ENCODE data around the gene OAS3. TPM values are rescaled to one million over a fixed set of nuclear protein-coding genes. Genes with fewer than 3 reads are reported as not detected.
"Not testable (repeated sequence)": the region's sequence is repeated elsewhere in the genome, so short reads cannot be mapped to it uniquely, and the experiment has no call there.

OAS3 gene
- total RNA-seq, 2 donors from 2014 or later = 0.64 to 0.84 TPM

GRCh38 chr12:112909693-112910092 is 28.6 kb upstream of the OAS3 start:
- H3K4me1 Mint-ChIP-seq = peaks cover 3% of the 10 kb centered on the region
- H3K9me3 Mint-ChIP-seq = peaks cover 29% of the 10 kb centered on the region
- no peak overlapping the region for H3K4me3 ChIP-seq (ENCODE audit: low read length)

GRCh38 chr12:112913038-112913688 is 25.1 kb upstream of the OAS3 start:
- peak overlapping the region; percentile 26 for H3K4me3 ChIP-seq (ENCODE audit: low read length)
- H3K9me3 ChIP-seq (ENCODE audit: control insufficient read depth, low read length) = peaks cover 21% of the 10 kb centered on the region
- Mint-ChIP-seq H3K27me3 (ENCODE audit: insufficient read depth) (peaks cover 43% of the 10 kb centered on the region), H3K27ac (no peak overlapping the region), H3K4me3 (no peak overlapping the region), H3K4me1 (no peaks in the 10 kb centered on the region), H3K36me3 (ENCODE audit: low read depth) (no peaks in the 10 kb centered on the region), H3K9me3 (peaks cover 36% of the 10 kb centered on the region)
- no peaks in the 10 kb centered on the region for H3K4me1 ChIP-seq (ENCODE audit: control insufficient read depth, insufficient read depth, low read length)
- no peak overlapping the region for H3K9ac ChIP-seq (ENCODE audit: extremely low read depth, low read length, poor library complexity, severe bottlenecking)
- DNase-seq = no peak
- TF ChIP-seq, protein P1, sequence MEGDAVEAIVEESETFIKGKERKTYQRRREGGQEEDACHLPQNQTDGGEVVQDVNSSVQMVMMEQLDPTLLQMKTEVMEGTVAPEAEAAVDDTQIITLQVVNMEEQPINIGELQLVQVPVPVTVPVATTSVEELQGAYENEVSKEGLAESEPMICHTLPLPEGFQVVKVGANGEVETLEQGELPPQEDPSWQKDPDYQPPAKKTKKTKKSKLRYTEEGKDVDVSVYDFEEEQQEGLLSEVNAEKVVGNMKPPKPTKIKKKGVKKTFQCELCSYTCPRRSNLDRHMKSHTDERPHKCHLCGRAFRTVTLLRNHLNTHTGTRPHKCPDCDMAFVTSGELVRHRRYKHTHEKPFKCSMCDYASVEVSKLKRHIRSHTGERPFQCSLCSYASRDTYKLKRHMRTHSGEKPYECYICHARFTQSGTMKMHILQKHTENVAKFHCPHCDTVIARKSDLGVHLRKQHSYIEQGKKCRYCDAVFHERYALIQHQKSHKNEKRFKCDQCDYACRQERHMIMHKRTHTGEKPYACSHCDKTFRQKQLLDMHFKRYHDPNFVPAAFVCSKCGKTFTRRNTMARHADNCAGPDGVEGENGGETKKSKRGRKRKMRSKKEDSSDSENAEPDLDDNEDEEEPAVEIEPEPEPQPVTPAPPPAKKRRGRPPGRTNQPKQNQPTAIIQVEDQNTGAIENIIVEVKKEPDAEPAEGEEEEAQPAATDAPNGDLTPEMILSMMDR (conservative IDR thresholded peaks at IDR 0.05) = no peak
- H3K36me3 ChIP-seq (ENCODE audit: control insufficient read depth, insufficient read depth, low read length) = no peaks in the 10 kb centered on the region
- H3K27ac ChIP-seq (ENCODE audit: low read depth, low read length) = no peak overlapping the region
- H3K27me3 ChIP-seq (ENCODE audit: control insufficient read depth, insufficient read depth, low read length, poor library complexity, severe bottlenecking) = no peaks in the 10 kb centered on the region
- 83% methylated on average over 1 of the region's 1 CpG; no CpG with 5 or more reads in 1 of the 2 experiments for WGBS, 2 experiments (ENCODE audit: insufficient coverage in 1 of 2, insufficient read length in 1 of 2)

More at GRCh38 chr12:112909693-112910092, 28.6 kb upstream of the OAS3 start:
- Histone ChIP-seq H3K27me3 (ENCODE audit: control insufficient read depth, insufficient read depth, low read length, poor library complexity, severe bottlenecking) (no peaks in the 10 kb centered on the region), H3K9me3 (ENCODE audit: control insufficient read depth, low read length) (peaks cover 21% of the 10 kb centered on the region), H3K36me3 (ENCODE audit: control insufficient read depth, insufficient read depth, low read length) (no peaks in the 10 kb centered on the region), H3K9ac (ENCODE audit: extremely low read depth, low read length, poor library complexity, severe bottlenecking) (no peak overlapping the region), H3K27ac (ENCODE audit: low read depth, low read length) (no peak overlapping the region), H3K4me1 (ENCODE audit: control insufficient read depth, insufficient read depth, low read length) (no peaks in the 10 kb centered on the region)
- DNase-seq = no peak
- 94% methylated on average over 3 to 4 of the region's 4 CpGs for WGBS, 2 experiments (ENCODE audit: insufficient coverage in 1 of 2, insufficient read length in 1 of 2)
- H3K27ac Mint-ChIP-seq = no peak overlapping the region
- H3K36me3 Mint-ChIP-seq (ENCODE audit: low read depth) = no peaks in the 10 kb centered on the region
- H3K4me3 Mint-ChIP-seq = no peak overlapping the region
- peaks cover 26% of the 10 kb centered on the region for H3K27me3 Mint-ChIP-seq (ENCODE audit: insufficient read depth)
- TF ChIP-seq, protein P1 (conservative IDR thresholded peaks at IDR 0.05) = no peak

- H3K36me3 Mint-ChIP-seq (ENCODE audit: low read depth); H3K4me3 Mint-ChIP-seq; H3K27ac ChIP-seq (ENCODE audit: low read depth, low read length); DNase-seq; H3K4me3 ChIP-seq (ENCODE audit: low read length); H3K27ac Mint-ChIP-seq; H3K9ac ChIP-seq (ENCODE audit: extremely low read depth, low read length, poor library complexity, severe bottlenecking); H3K4me1 ChIP-seq (ENCODE audit: control insufficient read depth, insufficient read depth, low read length); H3K36me3 ChIP-seq (ENCODE audit: control insufficient read depth, insufficient read depth, low read length); H3K27me3 ChIP-seq (ENCODE audit: control insufficient read depth, insufficient read depth, low read length, poor library complexity, severe bottlenecking); H3K4me1 Mint-ChIP-seq: not testable (repeated sequence)
- WGBS, 2 experiments (ENCODE audit: insufficient coverage in 1 of 2, insufficient read length in 1 of 2) = 97% methylated on average over 2 of the region's 2 CpGs; no CpG with 5 or more reads in 1 of the 2 experiments
- Mint-ChIP-seq H3K27me3 (ENCODE audit: insufficient read depth) (peaks cover 41% of the 10 kb centered on the region), H3K9me3 (peaks cover 36% of the 10 kb centered on the region)
- H3K9me3 ChIP-seq (ENCODE audit: control insufficient read depth, low read length) = peaks cover 21% of the 10 kb centered on the region
These were observed 24.4 kb upstream of the OAS3 start for GRCh38 chr12:112913888-112914287.

Data from endodermal cell (in vitro differentiated cells).